HFF-Myc (cell line): ENCODE data around the gene MLPH.

Experiments
- DNase-seq: peaks from one replicate; pipeline ENCODE4 v3.0.0-alpha.2; 2011; ENCODE audit warnings: low read depth; ENCODE audit errors: extremely low read depth
- H3K4me3 ChIP-seq: replicated peaks from 2 replicates; pipeline ENCODE4 v1.5.1; 2011; ENCODE audit warnings: low read depth, mild to moderate bottlenecking, control low read depth, low read length
- CTCF ChIP-seq: IDR thresholded peaks from 2 replicates; pipeline ENCODE4 v1.5.1; 2012; ENCODE audit warnings: mild to moderate bottlenecking, low read depth, low read length, control low read depth; ENCODE audit errors: missing control alignments

The MLPH gene

GRCh38 chr2:237488901-237489860, 2.1 kb downstream of the MLPH start:
- no peak overlapping the region for H3K4me3 ChIP-seq
- TF ChIP-seq CTCF = no peak
- DNase-seq = no peak

- no peak for DNase-seq
- H3K4me3 ChIP-seq = no peak overlapping the region
- TF ChIP-seq CTCF = no peak
Observed at GRCh38 chr2:237490009-237490711, 3.1 kb downstream of the MLPH start.

GRCh38 chr2:237490795-237491194, 3.7 kb downstream of the MLPH start:
- H3K4me3 ChIP-seq = no peak overlapping the region
- TF ChIP-seq CTCF = no peak
- DNase-seq = no peak

GRCh38 chr2:237491515-237492118, 4.6 kb downstream of the MLPH start:
- no peak for TF ChIP-seq CTCF
- DNase-seq = no peak
- H3K4me3 ChIP-seq = no peak overlapping the region

- H3K4me3 ChIP-seq = no peak overlapping the region
- TF ChIP-seq CTCF = no peak
Observed at GRCh38 chr2:237492137-237492890, 5.3 kb downstream of the MLPH start.

GRCh38 chr2:237494066-237494465, 7.0 kb downstream of the MLPH start:
- H3K4me3 ChIP-seq = no peak overlapping the region
- TF ChIP-seq CTCF = no peak
- DNase-seq = no peak

More at GRCh38 chr2:237492137-237492890, 5.3 kb downstream of the MLPH start:
- no peak for DNase-seq
